Activated naive CD8-positive, alpha-beta T cell treated with anti-CD3 and anti-CD28 coated beads, Interleukin-2, amount 50 U/mL, for 16 hours (primary cell): ENCODE results near the gene GATM.
"Not testable (repeated sequence)": the region's sequence is repeated elsewhere in the genome, so short reads cannot be mapped to it uniquely, and the experiment has no call there.

Experiments
- DNase-seq: peaks from one replicate; pipeline ENCODE4 v3.0.0-alpha.2; 2020; ENCODE audit warnings: low read depth, low spot score

Gene GATM

DNA sequence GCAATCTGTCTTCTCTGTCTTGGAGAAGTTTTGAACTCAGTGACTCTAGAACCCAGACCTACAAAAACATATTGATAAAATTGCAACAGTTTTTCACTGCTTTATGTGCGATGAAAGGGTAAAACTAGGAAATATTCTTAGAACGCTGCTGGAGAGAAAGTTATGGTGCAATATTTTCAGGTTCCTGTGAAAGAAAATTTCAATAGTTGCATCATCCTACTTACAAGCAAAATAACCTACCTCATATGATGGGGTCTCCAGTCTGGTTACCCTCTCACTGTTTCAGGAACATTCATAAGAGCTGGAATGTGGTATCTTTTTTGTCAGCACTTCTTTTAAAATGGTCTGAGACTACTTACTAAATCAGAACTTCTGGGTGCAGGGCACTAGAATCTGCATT, 27.1 kb downstream of the GATM start:
- DNase-seq: no peak

- DNase-seq: no peak
Observed at GRCh38 chr15:45349623-45350022, 28.7 kb downstream of the GATM start.

DNA sequence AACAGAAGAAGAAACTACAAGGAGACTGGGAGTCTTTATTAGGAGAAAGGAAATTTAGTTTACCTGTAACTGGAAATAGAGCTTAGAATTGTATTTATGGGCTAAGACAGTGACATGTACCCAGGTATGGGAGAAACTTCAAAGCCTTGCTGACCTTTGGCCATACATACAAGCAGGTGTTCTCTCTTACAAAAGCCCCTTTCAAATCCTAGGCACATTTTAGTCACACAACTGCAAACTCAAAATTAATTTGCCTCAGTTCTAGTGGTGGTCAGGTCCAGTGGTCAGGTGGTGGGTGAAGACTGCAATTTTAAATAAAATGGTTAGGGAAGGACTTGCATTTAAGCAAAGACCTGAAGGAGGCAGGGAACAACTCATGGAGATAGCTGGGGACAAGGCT, 30.4 kb downstream of the GATM start:
- no peak for DNase-seq

- DNase-seq: no peak
Observed at GRCh38 chr15:45347033-45347432, 31.3 kb downstream of the GATM start.

DNA sequence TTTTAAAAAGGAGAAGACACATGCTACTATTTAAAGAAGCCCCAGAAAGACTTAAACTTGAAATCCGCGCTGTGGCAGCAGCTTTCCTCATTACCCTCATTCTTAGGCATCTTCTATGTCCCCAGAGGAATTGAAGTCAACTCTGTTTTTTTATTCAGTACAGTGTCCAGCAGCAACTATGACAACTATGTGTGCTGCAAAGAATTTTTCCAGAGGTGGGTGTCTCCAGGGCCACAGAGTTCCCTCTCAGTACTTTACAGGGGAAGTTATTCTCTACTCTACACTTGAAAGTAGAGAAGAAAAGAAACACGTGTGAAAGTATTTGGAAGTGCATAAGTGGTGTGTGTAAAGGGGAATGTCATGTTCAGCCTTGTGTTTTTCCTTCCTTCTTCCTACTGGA, 32.0 kb downstream of the GATM start:
- DNase-seq: no peak

DNA sequence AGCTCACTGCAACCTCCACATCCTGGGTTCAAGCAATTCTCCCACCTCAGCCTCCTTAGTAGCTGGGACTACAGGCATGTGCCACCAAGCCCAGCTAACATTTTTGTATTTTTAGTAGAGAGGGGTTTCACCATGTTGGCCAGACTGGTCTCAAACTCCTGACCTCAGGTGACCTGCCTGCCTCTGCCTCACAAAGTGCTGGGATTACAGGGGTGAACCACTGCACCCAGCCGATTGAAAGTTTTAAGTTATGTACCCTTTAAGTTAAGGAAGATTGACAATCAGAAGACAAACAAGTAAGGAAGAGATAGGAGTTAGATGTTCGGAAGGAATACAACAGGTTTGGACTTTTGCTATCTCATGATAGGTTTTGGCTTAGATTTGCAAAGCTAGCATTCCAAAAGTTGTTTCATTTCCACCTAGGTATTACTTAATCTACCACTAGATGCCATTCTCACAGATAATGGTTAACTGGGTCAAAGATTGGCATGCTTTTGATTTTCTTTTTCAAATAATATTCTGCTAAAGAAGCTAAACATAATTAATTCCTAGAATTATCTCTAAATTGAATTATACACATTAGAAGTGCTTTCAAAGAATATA, 35.0 kb downstream of the GATM start:
- DNase-seq: no peak

- DNase-seq: no peak
Observed at GRCh38 chr15:45341790-45342189, 36.6 kb downstream of the GATM start.

DNA sequence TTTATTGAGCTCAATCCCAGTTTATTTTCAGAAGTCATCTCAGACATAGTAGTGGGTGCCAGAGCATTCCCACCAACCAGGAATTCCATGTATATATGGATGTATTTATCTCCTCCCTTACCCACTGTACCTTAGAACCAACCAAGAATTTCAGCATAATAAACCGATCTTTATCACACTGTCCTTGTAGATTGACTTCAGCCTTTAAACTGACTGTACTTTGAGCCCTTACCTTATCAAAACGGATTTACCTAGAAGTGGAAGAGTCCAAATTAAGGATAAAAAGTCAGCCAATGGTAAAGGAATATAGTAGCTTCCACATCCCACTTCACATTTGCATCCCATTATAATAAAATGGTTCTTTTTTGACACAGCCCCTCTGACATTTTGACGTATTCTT, 37.9 kb downstream of the GATM start:
- DNase-seq: no peak

DNA sequence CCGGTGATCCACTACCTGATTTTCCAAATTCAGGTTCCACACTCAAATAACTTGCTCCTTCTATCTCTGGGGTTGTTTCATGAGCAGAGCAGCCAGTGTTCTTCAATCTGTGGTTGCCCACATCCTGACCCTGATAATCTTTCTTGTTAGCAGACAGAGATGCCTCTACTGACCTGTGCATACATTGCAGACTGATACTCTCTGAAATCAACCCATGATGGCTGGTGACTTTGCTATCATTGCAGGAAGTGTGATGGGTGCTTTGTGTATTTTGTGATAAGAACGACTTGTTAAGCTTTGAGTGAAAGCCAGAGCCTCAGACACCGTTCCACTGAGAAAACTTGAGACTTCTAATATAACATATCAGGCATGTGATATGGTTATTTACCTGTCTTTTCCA, 39.9 kb downstream of the GATM start:
- no peak for DNase-seq

GRCh38 chr15:45337224-45337623, 41.1 kb downstream of the GATM start:
- no peak for DNase-seq

GRCh38 chr15:45333550-45333949, 44.8 kb downstream of the GATM start:
- no peak for DNase-seq

DNA sequence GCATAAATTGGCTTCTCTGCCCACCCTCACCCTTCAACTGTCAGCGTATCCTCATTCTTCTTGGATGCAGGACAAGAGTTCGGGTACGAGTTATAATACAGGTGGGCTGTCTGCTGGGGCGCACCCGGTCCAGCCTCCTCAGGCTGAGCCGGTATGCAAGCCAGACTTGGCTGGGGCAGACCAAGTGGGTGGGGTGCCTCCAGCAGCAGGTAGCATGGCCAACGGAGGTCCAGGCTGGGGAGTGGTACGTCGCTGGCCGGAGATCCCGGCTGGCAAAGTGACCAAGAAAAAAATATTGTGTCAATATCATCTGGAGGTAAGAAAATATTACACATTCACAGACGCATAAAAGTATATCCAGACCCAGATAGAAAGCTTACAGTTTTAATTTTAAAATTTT, 45.6 kb downstream of the GATM start:
- no peak for DNase-seq

DNA sequence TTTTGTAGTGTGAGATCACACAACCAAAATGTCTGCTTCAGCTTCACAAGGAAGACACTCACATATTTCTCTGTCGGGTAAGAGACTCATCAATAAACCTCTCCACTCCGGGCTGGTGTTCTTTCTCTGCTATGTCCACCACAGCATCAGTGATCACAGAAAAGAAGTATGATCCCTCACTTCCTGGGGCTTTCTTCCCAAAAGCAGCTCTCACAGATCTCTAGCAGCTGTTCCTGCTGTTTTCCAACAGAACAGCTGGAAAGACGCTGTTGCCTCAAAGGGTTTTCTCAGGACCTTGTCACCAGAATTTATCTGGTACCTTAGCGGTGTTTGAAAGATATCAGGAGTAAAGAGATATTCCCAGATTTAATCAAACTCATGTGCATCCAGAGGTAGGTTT, 46.4 kb downstream of the GATM start:
- no peak for DNase-seq

GRCh38 chr15:45328663-45329062, 49.7 kb downstream of the GATM start:
- DNase-seq: no peak

DNA sequence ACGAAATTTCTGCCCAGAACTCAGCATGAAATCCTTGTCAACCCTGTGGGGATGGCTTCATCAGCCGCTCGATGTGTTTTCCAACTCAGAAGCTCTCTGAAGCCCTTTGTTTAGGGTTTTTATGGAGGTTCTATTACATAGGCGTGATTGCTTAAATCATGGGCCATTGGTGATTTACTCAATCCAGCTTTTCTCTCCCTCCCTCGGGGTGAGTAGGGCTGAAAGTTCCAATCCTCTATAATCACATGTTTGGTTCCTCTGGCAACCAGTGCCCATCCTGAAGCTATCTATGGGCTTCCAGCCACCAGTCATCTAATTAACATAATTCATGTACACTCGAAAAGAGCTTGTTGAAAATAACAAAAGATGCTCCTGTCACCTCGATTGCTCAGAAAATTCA, 51.6 kb downstream of the GATM start:
- DNase-seq: no peak

GRCh38 chr15:45326280-45326679, 52.1 kb downstream of the GATM start:
- DNase-seq: no peak

DNA sequence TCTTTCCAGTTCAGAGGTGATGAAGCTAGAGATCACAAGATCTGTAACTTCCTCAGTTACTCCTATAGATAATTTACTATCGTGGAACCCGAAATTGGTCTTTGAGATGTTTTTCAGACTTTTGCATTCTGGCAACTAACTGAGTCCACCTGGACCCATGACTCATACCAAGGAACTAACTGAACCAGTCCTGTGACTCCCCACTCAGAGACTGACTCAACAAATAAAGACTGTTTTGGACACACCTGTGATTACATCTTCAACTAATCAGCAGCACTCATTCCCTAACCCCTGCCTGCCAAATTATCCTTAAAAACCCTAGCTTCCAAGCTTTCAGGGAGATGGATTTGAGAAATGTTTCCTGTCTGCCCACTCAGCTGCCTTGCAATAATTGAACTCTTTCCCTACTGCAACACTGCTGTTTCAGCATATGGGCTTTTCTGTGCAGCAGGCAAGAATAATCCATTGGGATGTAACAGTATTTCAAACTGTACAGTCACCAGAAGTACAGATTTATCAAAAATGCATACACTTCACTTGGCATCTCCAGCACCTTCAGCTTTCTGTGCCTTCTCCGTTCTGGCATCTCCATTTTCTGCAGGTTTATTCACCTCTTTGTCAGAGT, 57.7 kb downstream of the GATM start:
- DNase-seq: no peak

DNA sequence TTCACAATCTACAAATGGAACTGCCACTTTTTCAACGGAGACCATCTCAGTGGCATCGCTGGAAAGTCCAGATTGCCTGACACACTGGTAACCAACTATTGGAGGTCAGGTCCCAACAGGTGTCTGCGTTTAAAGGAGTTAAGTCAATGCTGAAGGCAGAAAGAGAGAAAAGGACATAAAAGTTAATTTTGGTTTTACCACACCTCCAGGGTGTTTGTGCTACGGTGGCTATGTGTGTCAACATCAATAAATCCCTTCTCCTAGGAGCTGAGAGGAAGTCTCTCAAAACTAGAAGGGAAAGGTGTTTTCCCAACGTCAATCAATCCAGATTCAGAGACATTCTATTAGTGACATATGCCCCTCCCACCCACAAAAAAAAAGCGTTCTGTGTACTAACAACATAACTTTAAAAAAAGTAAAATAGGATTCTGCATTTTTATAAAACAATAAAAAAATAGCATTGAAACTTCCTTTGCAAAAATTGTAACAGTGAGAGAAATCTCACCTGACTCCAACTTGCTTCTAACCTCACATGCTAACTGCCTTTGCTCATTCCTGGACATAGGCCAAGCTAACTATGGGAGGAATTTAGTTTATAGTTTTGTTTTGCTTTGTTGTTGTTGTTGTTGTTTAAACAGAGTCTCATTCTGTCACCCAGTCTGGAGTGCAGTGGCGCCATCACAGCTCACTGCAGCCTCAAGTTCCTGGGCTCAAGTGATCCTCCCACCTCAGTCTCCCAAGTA, 58.7 kb downstream of the GATM start:
- DNase-seq: no peak

- no peak for DNase-seq
Observed at GRCh38 chr15:45314960-45315359, 63.4 kb downstream of the GATM start.

DNA sequence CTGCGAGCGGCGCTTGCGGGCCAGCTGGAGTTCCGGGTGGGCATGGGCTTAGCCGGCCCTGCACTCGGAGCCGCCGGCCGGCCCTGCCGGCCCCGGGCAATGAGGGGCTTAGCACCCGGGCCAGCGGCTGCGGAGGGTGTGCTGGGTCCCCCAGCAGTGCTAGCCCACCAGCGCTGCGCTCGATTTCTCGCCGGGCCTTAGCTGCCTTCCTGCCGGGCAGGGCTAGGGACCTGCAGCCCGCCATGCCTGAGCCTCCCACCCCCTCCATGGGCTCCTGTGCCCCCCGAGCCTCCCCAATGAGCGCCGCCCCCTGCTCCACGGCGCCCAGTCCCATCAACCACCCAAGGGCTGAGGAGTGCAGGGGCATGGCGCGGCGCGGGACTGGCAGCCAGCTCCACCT, 64.2 kb downstream of the GATM start:
- not testable (repeated sequence) for DNase-seq
